ENCODE data around the gene IL34. TPM values are rescaled to one million over a fixed set of nuclear protein-coding genes. Genes with fewer than 3 reads are reported as not detected.

The IL34 gene
- total and polyA plus RNA-seq, 4 donors: 0.25 to 0.93 (median 0.42) TPM

DNA sequence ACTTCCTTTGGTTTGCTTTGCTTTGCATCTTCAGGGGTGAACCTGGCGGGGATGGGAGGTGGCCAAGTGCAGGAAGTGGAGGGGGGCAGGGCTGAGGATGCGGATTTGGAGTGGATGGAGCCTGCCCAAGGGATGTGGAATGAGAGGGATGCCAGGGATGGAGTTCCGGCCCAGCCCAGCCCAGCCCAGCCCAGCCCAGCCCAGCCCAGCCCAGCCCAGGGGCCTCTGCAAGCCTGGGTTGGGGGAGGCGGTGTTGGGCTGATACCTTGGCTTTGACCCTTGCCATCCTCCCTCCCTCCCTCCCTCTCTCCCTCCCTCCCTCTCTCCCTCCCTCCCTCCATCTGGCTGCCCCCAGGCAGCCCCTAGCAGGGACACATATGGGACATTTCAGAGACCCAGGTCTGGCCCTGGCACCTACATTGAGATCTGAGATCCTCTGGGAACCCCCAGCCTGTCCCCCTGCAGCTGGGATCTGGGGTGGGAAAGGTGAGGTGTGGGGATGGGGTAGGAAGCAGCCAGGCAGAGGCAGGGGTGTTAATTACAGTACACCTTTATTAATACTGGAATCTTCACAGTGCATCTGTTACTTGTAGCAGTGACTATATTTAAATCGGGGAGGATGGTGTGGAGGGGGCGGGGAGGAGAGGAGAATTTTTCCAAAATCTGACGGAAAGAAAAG is 14.5 kb downstream of the IL34 start:
- Histone ChIP-seq H3K4me3 (ENCODE audit: low read depth in 1 of 3, low read length in 3 of 3) (no peak overlapping the region), H3K27me3 (ENCODE audit: control insufficient read depth in 4 of 4, insufficient read depth in 4 of 4, low read length in 3 of 4) (no peaks in the 10 kb centered on the region), H3K27ac (ENCODE audit: low read depth in 1 of 2, low read length in 2 of 2) (no peak overlapping the region), H3K4me1 (ENCODE audit: control insufficient read depth in 4 of 4, insufficient read depth in 4 of 4, low read length in 3 of 4) (no peaks in the 10 kb centered on the region), H3K9ac (ENCODE audit: low read depth in 1 of 2, low read length in 2 of 2) (no peak overlapping the region), H3K9me3 (ENCODE audit: control insufficient read depth in 4 of 4, low read length in 3 of 4) (no peaks in the 10 kb centered on the region), H3K36me3 (ENCODE audit: control insufficient read depth in 4 of 4, insufficient read depth in 3 of 4, low read depth in 1 of 4, low read length in 3 of 4) (peaks cover 17 to 28% (median 22%) of the 10 kb centered on the region in 4 donors)
- TF ChIP-seq EGR1 (IDR thresholded peaks at IDR 0.05; ENCODE audit: low read depth in 2 of 2) (no peak), HNF4A (conservative IDR thresholded peaks at IDR 0.05) (no peak)
- TF ChIP-seq, protein P1, sequence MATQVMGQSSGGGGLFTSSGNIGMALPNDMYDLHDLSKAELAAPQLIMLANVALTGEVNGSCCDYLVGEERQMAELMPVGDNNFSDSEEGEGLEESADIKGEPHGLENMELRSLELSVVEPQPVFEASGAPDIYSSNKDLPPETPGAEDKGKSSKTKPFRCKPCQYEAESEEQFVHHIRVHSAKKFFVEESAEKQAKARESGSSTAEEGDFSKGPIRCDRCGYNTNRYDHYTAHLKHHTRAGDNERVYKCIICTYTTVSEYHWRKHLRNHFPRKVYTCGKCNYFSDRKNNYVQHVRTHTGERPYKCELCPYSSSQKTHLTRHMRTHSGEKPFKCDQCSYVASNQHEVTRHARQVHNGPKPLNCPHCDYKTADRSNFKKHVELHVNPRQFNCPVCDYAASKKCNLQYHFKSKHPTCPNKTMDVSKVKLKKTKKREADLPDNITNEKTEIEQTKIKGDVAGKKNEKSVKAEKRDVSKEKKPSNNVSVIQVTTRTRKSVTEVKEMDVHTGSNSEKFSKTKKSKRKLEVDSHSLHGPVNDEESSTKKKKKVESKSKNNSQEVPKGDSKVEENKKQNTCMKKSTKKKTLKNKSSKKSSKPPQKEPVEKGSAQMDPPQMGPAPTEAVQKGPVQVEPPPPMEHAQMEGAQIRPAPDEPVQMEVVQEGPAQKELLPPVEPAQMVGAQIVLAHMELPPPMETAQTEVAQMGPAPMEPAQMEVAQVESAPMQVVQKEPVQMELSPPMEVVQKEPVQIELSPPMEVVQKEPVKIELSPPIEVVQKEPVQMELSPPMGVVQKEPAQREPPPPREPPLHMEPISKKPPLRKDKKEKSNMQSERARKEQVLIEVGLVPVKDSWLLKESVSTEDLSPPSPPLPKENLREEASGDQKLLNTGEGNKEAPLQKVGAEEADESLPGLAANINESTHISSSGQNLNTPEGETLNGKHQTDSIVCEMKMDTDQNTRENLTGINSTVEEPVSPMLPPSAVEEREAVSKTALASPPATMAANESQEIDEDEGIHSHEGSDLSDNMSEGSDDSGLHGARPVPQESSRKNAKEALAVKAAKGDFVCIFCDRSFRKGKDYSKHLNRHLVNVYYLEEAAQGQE (IDR thresholded peaks at IDR 0.05): no peak
- WGBS: 40% methylated on average over 7 of the region's 7 CpGs
- no peak for DNase-seq (ENCODE audit: low spot score)

DNA sequence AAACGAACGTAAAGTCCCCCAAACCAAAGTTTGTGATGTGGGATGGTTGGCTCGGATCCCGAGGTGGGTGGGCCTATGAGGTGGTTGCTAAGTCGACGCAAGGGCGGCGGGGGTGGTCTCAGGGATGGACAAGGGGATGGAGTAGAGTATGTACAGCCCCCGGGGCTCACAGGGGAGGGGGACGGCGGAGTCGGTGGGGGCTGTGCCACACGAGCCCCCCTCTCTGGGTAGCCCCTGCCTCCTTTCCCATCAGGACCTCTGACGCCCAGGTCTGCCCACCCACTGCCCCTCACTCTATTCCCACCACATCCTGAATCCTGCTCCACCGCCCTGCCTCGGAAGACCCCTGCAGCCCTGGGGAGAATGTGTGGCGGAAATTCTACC is 15.2 kb downstream of the IL34 start:
- Histone ChIP-seq H3K9me3 (ENCODE audit: control insufficient read depth in 4 of 4, low read length in 3 of 4) (no peaks in the 10 kb centered on the region), H3K9ac (ENCODE audit: low read depth in 1 of 2, low read length in 2 of 2) (no peak overlapping the region), H3K36me3 (ENCODE audit: control insufficient read depth in 4 of 4, insufficient read depth in 3 of 4, low read depth in 1 of 4, low read length in 3 of 4) (peaks cover 24 to 35% (median 28%) of the 10 kb centered on the region in 4 donors), H3K27me3 (ENCODE audit: control insufficient read depth in 4 of 4, insufficient read depth in 4 of 4, low read length in 3 of 4) (no peaks in the 10 kb centered on the region), H3K4me1 (ENCODE audit: control insufficient read depth in 4 of 4, insufficient read depth in 4 of 4, low read length in 3 of 4) (no peaks in the 10 kb centered on the region), H3K4me3 (ENCODE audit: low read depth in 1 of 3, low read length in 3 of 3) (no peak overlapping the region), H3K27ac (ENCODE audit: low read depth in 1 of 2, low read length in 2 of 2) (no peak overlapping the region)
- 81% methylated on average over 17 of the region's 17 CpGs for WGBS
- TF ChIP-seq YY1 (IDR thresholded peaks at IDR 0.05) (no peak), RXRA (IDR thresholded peaks at IDR 0.05) (no peak), JUND (IDR thresholded peaks at IDR 0.05) (no peak), HNF4G (IDR thresholded peaks at IDR 0.05) (no peak), FOXA1 (IDR thresholded peaks at IDR 0.05) (no peak), FOXA2 (IDR thresholded peaks at IDR 0.05) (no peak)
- TF ChIP-seq, protein P2, sequence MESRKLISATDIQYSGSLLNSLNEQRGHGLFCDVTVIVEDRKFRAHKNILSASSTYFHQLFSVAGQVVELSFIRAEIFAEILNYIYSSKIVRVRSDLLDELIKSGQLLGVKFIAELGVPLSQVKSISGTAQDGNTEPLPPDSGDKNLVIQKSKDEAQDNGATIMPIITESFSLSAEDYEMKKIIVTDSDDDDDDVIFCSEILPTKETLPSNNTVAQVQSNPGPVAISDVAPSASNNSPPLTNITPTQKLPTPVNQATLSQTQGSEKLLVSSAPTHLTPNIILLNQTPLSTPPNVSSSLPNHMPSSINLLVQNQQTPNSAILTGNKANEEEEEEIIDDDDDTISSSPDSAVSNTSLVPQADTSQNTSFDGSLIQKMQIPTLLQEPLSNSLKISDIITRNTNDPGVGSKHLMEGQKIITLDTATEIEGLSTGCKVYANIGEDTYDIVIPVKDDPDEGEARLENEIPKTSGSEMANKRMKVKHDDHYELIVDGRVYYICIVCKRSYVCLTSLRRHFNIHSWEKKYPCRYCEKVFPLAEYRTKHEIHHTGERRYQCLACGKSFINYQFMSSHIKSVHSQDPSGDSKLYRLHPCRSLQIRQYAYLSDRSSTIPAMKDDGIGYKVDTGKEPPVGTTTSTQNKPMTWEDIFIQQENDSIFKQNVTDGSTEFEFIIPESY (IDR thresholded peaks at IDR 0.05): no peak
- DNase-seq (ENCODE audit: low spot score): no peak

DNA sequence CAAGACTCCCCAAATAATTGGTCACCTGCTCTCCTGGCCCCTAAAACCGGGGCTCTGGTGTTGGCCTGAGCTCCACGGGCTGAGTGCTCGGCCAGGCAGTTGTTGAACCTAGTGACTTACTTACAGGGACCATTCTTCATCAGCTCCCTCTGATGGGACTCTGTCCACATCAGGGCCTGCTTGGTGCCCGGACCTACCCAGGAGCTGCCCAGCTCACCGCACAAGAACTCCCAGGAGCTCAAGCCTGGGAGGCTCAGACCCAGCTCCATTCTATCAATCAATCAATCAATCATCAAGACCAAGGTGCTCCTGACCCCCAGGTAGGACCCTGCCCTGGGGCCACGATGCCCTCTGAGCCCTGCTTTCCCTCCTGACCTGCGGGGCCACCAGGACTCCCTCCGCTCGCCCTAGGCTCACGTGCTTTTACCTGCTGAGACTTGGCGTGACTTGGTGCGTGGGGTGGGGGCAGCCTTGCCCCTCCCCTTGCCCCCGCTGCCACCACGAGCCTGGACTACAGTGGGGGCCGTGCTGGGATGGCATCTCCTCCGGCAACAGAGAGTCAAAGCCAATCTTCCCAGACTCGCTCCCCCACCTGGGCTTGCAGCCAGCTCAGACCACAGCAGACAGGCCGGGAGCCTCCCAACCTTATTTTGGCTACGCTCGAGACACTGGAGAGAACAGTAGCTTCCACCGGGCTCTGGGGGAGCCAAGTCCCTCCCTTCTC is 15.7 kb downstream of the IL34 start:
- H3K4me1 ChIP-seq (ENCODE audit: control insufficient read depth in 4 of 4, insufficient read depth in 4 of 4, low read length in 3 of 4): no peaks in the 10 kb centered on the region
- no peak overlapping the region for H3K4me3 ChIP-seq (ENCODE audit: low read depth in 1 of 3, low read length in 3 of 3)
- no peak overlapping the region for H3K9ac ChIP-seq (ENCODE audit: low read depth in 1 of 2, low read length in 2 of 2)
- no peak for DNase-seq (ENCODE audit: low spot score)
- 76% methylated on average over 21 of the region's 21 CpGs for WGBS
- no peaks in the 10 kb centered on the region for H3K9me3 ChIP-seq (ENCODE audit: control insufficient read depth in 4 of 4, low read length in 3 of 4)
- peaks cover 29 to 40% (median 31%) of the 10 kb centered on the region in 4 donors for H3K36me3 ChIP-seq (ENCODE audit: control insufficient read depth in 4 of 4, insufficient read depth in 3 of 4, low read depth in 1 of 4, low read length in 3 of 4)
- H3K27ac ChIP-seq (ENCODE audit: low read depth in 1 of 2, low read length in 2 of 2): no peak overlapping the region
- H3K27me3 ChIP-seq (ENCODE audit: control insufficient read depth in 4 of 4, insufficient read depth in 4 of 4, low read length in 3 of 4): no peaks in the 10 kb centered on the region
- TF ChIP-seq SP1 (IDR thresholded peaks at IDR 0.05) (no peak), GABPA (IDR thresholded peaks at IDR 0.05 in 1 of 2, conservative IDR thresholded peaks at IDR 0.05 in 1 of 2) (no peak), ATF3 (IDR thresholded peaks at IDR 0.05) (no peak), HNF4G (IDR thresholded peaks at IDR 0.05) (no peak), HNF4A (conservative IDR thresholded peaks at IDR 0.05) (no peak), FOXA1 (IDR thresholded peaks at IDR 0.05) (no peak), JUND (IDR thresholded peaks at IDR 0.05) (no peak), RAD21 (IDR thresholded peaks at IDR 0.05) (no peak), MAX (IDR thresholded peaks at IDR 0.05) (no peak), EGR1 (IDR thresholded peaks at IDR 0.05; ENCODE audit: low read depth in 2 of 2) (no peak)
- TF ChIP-seq, protein P1 (IDR thresholded peaks at IDR 0.05): no peak
